GM12873 (cell line): ENCODE results near the gene DNAJC12.

ENCODE experiments used
- CTCF ChIP-seq: IDR thresholded peaks from 2 replicates; pipeline ENCODE4 v1.5.1; 2012; ENCODE audit warnings: low read depth, mild to moderate bottlenecking, moderate library complexity, low read length, control low read depth; ENCODE audit not compliant: insufficient read depth; ENCODE audit errors: missing control alignments

DNAJC12 gene

GRCh38 chr10:67812007-67812406 is 26.0 kb downstream of the DNAJC12 start:
- TF ChIP-seq CTCF = no peak

GRCh38 chr10:67809107-67809506 is 28.9 kb downstream of the DNAJC12 start:
- no peak for TF ChIP-seq CTCF

- no peak for TF ChIP-seq CTCF
Measured at GRCh38 chr10:67808704-67809103, 29.3 kb downstream of the DNAJC12 start.

- no peak for TF ChIP-seq CTCF
Measured at GRCh38 chr10:67807855-67808456, 30.0 kb downstream of the DNAJC12 start.

- no peak for TF ChIP-seq CTCF
Measured at GRCh38 chr10:67804395-67804678, 33.7 kb downstream of the DNAJC12 start.

GRCh38 chr10:67803588-67804394 is 34.2 kb downstream of the DNAJC12 start:
- TF ChIP-seq CTCF = no peak

- TF ChIP-seq CTCF = no peak
Measured at GRCh38 chr10:67802767-67803538, 35.0 kb downstream of the DNAJC12 start.
